GM12873 (cell line): Measurements from ENCODE around the gene FBXL7.

ENCODE experiments used
- TF ChIP-seq, protein P1 (sequence below): IDR thresholded peaks from 2 replicates; pipeline ENCODE4 v1.5.1; 2012; ENCODE audit warnings: low read depth, mild to moderate bottlenecking, moderate library complexity, low read length, control low read depth; ENCODE audit not compliant: insufficient read depth; ENCODE audit errors: missing control alignments

FBXL7 gene

GRCh38 chr5:15823398-15823797, 323.4 kb downstream of the FBXL7 start:
- TF ChIP-seq, protein P1, sequence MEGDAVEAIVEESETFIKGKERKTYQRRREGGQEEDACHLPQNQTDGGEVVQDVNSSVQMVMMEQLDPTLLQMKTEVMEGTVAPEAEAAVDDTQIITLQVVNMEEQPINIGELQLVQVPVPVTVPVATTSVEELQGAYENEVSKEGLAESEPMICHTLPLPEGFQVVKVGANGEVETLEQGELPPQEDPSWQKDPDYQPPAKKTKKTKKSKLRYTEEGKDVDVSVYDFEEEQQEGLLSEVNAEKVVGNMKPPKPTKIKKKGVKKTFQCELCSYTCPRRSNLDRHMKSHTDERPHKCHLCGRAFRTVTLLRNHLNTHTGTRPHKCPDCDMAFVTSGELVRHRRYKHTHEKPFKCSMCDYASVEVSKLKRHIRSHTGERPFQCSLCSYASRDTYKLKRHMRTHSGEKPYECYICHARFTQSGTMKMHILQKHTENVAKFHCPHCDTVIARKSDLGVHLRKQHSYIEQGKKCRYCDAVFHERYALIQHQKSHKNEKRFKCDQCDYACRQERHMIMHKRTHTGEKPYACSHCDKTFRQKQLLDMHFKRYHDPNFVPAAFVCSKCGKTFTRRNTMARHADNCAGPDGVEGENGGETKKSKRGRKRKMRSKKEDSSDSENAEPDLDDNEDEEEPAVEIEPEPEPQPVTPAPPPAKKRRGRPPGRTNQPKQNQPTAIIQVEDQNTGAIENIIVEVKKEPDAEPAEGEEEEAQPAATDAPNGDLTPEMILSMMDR, result no peak

GRCh38 chr5:15827741-15828140, 327.8 kb downstream of the FBXL7 start:
- TF ChIP-seq, protein P1, result no peak

- TF ChIP-seq, protein P1, result no peak
These were observed 331.4 kb downstream of the FBXL7 start for GRCh38 chr5:15831408-15831807.

DNA sequence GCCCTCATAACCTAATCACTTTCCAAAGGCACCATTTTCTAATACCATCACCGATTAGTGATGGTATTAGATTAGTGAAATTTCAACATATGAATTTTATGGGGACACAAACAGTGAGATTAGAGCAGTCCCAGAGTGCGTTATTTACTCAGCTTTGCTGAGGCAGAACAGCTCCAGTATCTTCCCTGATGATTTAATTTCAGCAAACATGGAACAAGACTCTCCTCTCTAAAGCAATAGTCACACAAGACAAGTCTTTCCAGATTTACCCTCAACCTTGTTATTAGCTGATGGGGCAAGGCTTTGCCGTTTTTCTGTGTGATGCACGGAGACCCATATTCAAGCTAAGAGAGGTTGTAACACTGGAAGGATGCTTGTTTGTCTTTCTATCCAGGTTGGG, 333.4 kb downstream of the FBXL7 start:
- TF ChIP-seq, protein P1, result no peak

GRCh38 chr5:15834596-15835245, 334.7 kb downstream of the FBXL7 start:
- TF ChIP-seq, protein P1, result no peak

- TF ChIP-seq, protein P1, result no peak
These were observed 335.5 kb downstream of the FBXL7 start for GRCh38 chr5:15835514-15835913.

DNA sequence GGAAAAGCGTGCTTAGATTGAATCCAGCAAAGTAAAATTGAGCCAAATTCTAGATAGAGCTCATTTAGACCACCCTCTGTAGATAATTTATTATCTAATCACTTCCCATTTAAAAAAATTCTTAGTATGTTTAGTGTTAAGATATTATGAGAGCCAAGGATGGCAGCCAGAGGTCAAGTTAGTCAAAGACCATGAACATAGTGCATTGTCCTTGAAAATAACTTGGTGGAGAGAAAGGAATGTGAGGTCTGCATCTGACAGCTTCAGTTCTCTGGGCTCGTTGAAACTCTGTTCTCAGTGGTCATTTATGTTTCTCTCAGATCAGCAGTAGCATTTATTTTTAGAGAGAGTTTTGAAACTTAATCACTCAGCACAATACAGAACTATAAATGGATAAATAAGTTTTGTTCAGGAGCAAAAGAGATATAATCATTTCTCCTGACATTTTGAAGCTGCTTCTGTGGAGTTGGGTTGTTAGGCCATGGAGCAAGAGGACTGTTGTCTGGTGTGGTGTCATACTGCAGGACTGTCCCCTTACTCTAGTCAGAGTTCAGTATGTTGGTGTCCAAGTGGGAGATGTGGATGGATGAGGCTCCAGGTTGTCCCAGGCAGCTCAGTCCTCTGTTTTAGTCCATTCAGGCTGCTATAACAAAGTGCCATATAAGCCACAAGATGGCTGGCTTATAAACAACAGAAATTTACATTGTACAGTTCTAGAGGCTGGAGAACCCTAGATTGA, 337.7 kb downstream of the FBXL7 start:
- TF ChIP-seq, protein P1, result no peak
